ENCODE data around the gene INTS7.

GRCh38 chr1:212044851-212045250 lies 9.5 kb upstream of the INTS7 start:
- no peak for TF ChIP-seq CTCF (conservative IDR thresholded peaks at IDR 0.05; ENCODE audit: low read depth, low read length)
- TF ChIP-seq EZH2 (IDR thresholded peaks at IDR 0.05; ENCODE audit: low read length, unreplicated experiment) = no peak
